Measurements from ENCODE around the gene MAML1.

Gene MAML1

DNA sequence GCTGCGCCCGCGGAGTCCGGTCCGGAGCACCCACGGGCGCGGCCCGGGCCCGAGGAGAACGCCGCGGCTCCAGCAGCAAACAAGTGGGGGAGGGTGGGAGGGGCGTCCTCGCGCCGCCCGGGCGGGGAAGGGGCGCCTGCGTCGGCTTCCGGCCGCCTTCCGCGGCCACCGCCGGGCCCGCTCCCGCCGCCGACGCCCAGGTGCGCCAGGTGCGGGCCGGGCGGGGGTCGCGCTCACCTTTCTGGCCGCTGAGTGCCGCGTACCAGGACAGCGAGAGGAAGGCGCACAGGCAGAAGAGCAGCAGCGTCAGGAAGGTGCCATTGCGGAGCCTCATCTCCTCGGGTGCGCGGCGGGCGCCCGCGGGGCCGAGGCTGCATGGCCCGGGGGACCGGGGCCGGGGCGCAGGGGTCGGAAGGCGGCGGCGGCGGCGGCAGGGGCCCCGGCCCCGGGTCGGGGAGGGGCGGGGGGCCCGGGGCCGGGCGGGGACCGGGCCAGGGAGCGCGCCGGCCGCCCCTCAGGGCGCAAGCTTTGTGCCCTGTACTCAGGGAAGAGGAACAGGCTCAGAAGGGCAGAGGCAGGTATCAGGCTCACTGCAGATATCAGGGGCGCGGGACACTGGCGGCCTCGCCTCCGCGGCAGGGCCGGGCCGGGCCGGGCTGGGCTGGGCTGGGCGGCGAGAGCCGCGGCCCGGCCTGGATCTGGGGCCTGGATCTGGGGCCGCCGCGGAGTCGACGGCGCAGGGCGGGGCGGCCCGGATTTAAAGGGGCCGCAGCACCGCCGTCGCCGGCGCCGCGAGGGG is 73.8 kb downstream of the MAML1 start, which contains the start of gene MGAT4B:
TSS of gene MGAT4B (minus strand) at position 617 of the 799 bp plus-strand sequence. CDS start at position 334, 283 bp downstream.
- DNase-seq: peak in 1 of 2 donors; percentile 57

DNA sequence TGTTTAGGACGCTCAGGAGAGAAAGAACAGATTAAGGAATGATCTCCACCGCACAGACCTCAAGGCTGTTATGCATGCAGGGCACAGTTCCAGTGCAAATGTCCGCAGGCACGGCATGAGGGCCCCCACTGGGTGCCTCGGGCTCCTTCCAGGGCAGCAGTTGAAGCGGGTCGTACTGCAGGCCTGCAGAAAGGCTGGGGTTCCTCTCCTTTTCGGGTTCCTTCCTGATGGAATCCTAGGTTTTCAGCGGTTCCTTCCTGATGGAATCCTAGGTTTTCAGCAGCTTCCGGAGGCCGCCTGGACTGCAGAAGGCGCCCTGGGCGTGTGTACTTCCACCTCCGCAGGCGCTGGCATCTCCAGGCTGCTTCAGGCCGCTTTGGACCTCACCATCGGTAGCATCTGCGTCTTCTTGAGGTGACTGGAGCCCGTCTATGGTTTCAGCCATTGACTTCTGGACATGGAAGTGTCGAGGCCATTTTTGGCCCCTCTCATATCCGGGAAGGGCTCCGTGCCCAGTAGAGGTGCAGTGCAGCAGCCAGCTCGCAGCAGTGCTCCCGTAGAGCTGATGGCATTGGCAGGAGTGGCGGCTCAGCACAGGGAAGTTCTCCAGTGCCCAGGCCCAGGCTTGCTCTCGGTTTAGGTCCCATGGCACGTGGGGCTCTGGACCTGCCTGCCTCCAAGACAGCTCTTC is 79.7 kb downstream of the MAML1 start:
- no peak for DNase-seq

DNA sequence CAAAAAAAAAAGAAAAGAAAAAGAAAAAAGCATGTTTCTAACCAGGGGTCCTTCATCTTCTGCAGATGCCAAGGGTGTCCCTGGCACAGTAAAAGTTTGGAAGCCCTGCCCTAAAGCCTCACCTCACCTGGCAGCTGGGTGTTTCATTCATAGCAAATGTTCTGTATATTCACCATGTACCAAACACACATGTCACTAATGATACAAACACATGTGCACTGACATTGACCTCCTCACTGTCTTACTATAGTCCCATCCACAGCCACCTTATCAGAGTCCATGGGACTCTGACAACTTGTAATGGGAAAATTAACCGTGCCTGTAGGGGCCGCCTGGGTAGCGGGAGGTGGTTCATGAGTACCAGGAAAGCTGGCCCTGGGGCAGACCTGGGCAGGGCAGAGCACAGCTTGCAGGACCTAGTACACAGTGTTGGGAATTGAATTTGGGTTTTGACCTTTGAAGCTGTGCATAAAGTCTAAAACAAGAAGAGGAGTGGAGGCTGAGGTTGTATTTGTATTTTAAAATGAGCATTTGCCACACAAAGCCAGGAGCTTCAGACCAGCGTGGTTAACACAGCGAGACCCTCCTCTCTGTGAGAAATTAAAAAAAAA is 80.5 kb downstream of the MAML1 start:
- DNase-seq: no peak

DNA sequence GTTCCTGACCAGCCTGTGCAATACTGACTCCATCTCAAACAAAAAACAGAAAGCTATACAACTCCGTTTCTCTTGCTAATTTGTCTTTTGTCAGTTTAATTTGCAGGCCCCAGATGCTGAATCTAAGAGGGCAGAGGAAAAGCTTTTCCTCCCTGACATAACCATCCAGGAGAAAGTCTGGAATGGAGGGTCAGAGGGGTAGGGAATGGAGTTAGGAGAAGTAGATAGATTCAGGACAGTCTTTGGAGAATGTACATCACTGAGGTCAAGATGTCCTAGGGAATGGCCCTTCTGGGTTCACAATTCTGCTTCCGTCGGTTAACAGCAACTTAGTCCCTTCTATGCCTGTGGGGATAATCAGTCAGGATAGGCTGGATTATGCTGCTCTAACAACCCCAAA is 81.5 kb downstream of the MAML1 start:
- no peak for DNase-seq

DNA sequence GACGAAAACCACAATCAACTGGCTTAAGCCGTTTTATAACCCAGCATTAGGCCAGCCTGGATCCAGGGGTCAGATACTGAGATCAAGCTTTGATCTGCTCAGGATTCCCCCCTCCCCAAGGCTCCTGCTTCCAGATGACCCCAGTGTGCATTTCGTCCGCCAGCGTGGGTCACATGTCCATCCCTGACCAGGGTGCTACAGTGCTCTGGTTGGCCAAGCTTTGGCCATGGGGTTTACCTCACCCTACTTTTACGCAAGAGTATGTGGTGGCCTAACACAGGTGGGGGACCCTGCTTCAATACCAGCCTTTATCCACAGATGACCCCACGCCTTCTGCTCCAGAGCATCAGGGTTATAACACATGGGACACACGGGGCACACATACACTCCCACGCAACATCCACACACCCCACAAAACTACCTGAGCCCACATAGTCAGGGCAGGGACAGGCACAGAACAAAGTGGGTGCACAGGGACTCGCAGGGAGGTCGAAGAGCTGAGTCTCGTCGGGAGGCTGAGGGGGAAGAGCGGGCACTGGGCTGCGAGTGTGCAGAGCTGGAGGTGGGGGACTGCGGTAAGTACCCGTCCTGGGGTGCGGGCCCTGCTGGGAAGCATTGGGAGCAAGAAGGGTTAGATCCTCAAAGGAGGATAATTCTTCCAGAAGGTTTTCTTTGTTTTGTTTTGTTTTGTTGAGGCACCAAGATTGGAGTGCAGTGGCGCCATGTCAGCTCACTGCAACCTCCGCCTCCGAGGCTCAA is 83.0 kb downstream of the MAML1 start:
- no peak for DNase-seq

DNA sequence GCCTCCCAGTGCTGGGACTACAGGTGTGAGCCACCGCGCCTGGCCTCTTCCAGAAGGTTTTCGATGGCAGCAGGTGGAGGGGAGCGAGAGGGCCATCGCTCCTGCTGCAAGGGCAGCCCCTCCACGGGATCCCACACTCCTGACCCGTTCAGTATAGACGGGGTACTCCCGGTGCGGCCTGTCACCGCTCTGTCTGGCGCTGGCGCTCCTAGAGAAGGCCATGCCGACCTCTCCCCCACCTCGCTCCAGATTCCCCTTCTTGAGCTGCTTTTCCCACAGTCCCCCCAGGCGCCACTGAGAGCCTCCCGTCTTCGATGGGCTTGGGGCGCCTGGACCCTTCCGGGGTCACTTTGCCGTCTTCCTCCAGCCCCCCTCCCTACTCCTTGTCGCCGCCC is 83.8 kb downstream of the MAML1 start:
- DNase-seq: no peak

DNA sequence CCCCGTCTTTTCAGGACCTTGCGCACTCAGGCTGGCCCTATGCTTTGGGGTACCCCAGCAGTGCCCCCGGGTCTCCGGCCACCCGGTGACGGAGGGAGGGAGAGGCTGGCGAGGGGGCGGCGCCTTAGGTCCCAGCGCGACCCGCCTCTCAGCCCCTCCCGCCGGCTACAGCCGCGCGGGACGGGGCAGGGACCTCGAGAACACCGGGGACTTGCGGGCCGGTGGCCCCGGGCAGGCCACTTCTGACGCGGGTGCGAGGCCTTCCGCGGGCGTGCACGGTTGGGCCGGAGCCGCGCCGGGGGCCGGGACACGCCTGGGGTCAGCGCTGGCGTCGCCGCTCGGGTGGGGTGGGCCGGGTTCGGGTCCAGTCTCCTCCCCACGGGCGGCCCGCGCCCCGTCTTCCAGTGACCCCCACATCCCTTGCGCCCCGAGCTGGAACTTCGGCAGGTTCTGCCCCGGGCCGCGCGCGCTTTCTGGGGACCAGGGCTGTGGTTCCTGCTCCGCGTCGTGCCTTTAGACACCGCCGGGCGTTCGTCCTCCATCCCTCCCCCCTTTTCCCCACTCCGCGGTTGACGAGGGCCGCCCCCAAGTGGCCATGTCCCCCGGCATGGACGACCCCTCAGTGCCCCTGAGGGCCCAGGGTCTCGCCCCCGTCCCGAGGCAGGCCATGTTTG is 84.3 kb downstream of the MAML1 start:
- DNase-seq: peak in 1 of 2 donors; percentile 13

DNA sequence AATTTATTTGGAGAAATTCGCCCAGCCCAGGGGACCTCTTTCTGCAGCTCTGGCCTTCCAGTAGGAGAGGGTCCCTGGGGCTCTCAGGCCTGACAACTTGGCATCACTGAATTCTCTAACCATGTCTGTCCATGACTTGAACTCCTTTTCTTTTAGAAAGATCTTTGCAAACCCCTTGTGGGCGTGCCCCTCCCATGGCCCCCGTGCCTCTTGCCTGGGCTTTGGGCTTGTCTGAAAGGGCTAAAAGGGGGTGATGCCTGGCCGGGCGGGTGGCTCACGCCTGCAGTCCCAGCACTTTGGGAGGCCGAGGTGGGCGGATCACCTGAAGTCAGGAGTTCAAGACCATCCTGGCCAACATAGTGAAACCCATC is 84.8 kb downstream of the MAML1 start:
- DNase-seq: no peak

DNA sequence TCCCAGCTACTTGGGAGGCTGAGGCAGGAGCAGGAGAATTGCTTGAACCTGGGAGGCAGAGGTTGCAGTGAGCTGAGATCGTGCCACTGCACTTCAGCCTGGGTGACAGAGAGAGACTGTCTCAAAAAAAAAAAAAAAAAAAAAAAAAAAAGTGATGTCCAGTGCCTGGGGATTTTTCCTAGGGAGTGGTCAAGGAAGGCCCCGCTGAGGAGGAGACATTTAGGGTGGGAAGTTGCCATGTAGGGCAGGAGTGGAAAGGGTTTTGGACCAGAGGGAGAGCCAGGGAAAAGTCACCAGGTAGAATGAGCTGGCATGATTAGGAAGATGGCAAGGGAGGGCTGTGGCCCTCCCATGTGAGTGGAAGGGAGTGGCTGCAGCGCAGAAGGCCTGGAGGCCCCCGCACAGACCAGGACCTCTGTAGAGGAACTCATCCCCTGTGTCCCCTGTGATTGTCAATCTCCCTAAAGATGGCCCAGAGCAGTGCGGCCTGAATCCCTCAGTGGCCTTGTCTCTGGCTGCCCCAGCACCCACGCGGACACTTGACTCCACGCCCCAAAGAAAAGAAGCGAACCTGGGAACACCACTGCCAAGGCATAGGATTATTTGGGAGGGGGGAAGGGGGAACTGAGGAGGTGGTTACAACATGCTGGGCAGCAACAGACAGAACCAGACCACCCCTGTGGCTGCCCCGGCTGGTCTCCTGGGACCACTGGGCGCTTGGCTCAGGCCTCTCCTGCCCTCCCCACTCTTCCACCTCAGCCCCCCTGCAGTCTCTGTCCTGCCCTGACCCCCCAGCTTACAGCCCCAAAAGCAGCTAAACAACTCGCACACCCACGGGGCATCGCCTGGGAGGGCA is 85.5 kb downstream of the MAML1 start:
- no peak for DNase-seq

DNA sequence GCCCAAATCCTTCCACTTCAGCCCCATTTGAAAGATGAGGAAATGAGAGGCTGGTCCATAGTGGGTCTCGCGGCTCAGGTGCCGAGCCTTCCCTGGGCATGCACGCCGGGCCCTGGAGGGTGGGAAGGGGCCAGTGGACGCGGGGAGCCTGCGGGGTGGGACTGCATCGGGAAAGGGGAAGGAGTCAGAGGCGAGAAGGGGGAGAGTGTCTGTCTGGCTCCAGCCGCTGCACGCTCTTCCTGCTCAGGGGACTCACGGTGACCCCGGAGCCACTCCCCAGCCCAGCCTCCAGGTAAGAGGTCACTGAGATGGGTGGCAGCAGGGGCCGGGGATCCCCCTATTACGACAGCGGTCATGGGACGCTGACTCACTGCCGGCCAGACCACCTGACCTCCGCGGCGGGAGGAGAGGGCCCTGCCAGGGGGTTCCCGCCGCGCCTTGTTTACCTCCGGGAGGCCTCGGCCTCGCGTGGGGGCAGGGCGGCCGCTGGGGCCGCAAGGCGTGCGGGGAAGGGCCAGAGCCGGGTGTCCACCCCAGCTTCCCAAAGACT is 86.2 kb downstream of the MAML1 start:
- DNase-seq: peak; percentile 90 to 93

DNA sequence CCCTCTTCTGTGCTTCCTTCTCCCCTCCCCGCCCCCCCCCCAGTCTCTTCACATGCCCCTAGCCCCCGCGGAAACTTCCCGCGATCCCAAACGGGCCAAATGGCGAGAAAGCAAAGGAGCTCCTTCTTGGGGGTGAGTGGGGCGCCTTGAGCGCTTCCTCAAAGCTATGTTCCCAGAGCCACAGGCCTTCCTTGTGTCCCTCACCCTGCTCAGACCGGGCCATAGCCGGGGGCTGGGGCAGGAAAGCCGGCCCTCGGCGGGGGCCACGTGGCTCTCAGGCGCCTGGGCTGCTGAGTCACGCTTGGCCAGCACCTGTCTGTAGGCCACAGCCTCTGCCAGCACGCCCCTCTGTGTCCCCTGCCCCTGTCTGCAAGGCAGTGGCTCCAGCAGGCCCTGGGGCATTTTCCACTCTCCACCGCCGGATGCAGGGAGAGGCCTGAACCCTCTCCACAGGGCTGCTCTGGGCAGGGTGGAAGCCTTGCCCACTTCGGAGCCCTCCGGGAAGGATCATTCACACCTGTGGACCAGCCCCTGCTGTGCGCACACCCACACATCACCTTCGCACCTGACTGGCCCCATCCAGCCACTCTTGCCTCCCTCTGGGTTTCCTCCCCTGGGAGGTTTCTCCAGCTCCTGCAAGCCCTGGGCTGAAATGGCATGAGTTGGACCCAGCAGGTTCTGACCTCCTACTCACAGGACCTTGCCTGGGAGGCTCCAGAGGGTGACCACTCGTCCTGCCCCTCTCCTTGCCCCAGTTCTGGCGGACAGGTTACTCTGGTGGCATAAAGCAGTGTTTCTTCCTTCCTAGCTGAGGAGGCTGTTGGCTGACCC is 86.9 kb downstream of the MAML1 start:
- peak; percentile 47 to 80 for DNase-seq

DNA sequence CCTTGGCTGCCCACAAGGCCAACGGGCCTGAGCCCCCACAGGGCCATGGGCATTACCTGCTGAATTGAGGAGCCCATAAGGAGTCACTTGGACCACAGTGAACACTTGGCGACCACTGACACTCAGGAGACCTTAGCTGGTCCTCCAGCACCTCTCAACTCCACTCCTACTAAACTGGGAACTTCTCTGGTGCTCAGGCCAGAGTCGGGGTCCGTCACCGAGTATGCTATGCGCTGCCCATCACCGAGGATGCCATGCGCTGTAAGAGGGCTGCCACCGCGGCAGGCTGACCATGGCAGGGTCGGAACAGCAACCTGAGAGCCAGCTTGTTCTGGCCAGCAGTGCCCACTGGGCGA is 87.5 kb downstream of the MAML1 start:
- DNase-seq: no peak

DNA sequence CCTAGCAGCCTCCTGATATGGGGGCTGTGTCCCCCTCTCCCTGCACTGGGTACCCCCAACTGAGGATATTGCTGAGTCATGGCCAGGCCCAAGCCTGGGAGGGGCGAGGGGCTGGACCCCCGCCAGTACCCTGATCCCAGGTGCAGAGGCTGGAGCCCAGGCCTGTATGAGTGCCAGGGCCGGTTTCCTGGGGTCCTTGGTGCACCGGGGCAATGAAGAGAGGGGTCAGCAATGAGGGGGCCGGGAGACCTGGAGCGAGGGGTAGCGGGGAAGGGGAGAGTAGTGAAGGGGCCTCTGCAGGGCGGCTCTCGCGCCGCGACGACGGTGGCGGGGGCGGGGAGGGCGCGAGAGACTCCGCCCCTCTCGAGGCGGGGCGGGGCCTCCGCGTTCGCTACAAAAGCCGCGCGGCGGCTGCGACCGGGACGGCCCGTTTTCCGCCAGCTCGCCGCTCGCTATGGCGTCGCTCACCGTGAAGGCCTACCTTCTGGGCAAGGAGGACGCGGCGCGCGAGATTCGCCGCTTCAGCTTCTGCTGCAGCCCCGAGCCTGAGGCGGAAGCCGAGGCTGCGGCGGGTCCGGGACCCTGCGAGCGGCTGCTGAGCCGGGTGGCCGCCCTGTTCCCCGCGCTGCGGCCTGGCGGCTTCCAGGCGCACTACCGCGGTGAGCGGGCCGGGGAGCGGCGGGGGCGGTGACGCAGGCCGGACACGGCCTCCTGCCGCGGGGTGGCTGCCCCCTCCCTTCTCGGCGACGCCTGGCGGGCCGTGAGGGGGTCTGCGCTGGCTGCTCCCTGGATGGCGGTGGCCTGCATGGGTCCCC is 88.1 kb downstream of the MAML1 start, which contains the start of gene SQSTM1:
TSS of gene SQSTM1 (plus strand) at position 423 of the 815 bp plus-strand sequence. CDS start at position 455, 32 bp downstream.
- DNase-seq: peak; percentile 63

DNA sequence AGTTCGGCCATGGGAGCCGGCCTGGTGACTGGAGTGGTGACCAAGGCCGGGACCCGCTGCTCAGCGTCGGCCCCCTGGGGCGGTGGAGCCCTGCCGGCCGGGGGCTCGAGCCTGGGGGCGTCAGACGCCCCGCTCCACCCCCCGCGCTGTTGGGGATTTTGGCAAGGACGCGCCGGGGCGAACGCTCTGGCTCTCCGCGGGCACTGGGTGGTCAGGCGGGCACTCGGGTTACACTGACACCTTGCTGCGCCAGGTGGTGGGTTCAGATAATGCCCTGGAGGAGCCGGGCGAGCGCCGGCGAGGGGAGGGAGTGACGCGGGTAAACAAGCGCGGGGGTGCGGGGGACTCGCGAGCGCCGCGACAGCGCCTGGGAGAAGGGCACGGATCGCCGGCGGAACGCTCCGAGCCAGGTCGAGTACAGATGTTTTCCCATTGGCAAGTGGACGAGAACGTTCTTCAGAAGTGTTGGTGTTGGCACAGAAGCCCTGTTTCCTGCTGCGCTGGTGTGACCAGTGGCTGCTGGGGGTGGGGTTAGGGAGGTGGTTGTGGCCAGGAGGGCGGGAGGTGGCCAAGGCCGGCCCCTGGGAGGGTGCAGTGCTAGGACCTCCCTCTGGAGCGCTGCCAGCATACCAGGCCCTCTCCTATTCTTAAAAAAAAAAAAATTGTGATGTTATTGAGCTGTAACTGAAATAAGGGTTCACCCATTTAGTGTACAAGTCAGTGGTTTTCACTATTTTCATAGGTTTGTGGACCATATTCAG is 88.9 kb downstream of the MAML1 start:
- DNase-seq: peak; percentile 68 to 76

DNA sequence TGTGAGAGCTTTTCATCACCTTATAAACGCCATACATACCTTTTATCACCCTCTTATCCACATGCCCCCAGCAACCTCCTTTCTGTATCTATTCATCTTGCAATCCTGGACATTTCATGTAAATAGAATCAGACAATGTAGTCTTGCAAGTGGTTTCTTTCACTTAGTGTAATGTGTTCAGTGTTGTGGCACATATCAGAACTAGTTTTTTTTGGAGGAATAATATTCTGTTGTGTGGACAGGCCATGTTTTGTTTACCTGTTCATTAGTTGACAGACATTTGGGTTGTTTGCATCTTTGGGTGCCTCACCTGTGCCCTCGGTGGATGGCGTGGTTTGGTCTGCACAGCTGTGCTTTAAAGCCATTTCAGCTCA is 89.4 kb downstream of the MAML1 start:
- no peak for DNase-seq

DNA sequence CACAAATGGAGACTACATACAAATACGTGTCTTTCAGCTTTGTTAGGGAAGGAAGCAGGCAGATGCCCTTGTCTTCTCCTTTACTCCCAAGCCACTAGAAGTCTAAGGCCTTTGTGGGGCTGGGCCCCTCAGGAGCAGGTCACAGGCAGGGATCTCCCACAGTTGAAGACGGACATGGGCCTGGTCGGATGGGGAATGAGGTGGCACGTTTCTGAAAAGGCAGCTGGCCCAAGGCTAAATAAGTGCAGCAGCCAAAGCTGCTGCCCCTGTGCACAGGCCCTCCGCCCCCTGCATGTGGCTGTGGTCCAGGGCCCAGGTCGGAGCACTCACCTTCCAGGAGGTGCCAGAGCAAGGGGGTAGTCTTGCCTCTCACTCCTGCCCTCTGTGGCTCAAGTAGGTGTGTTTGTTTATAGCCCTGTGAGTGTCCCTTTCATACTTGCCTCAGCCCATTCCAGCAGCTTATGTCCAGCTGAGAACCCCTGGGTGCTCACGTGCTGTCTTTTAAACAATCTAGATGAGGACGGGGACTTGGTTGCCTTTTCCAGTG is 89.9 kb downstream of the MAML1 start:
- DNase-seq: no peak

DNA sequence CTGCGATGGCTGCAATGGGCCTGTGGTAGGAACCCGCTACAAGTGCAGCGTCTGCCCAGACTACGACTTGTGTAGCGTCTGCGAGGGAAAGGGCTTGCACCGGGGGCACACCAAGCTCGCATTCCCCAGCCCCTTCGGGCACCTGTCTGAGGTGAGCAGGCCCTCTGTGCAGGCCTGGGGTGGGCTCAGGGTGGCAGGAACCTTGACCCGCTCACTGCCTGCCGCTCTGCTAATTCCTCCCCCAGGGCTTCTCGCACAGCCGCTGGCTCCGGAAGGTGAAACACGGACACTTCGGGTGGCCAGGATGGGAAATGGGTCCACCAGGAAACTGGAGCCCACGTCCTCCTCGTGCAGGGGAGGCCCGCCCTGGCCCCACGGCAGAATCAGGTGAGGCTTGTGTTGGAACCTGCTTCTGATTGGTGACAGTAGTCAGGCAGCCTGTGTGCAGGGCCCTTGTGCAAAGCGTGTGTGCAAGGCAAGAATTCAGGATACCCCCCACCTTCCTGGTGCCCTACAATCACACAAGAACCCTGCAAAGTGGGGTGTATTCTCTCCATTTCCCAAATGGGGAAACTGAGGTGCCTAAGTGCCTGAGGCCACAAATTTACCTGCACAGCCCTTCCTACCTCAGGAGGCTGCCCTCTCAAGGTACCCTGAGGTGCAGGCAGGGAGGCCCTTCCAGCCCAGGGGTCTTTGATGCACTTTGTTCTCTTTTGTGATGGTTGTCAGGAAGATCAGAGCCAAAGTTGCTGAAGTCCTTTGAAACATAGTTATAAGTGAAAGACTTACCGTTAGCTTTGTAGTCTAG is 91.5 kb downstream of the MAML1 start:
- no peak for DNase-seq

DNA sequence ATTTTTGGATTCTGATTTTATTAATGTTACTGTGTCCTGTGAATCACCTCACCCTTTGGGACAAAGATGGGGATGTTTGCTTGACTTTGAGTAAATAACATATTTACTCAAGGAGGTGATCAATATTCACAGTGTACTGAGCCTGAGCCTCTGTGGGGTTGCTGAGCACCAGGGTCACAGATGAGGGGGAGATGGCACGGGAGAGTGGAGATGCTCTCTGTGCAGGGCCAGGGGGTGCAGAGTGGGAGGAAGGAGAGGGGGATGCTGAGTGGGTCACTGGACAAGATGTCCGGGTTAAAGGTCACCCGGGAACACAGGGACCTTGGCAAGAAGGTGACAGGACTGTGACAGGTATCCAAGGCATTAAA is 92.1 kb downstream of the MAML1 start:
- DNase-seq: no peak

Data from bone marrow (tissue), 2 donors.